GM06990 (cell line): ENCODE data around the gene ANKRD40.

Source experiments
- DNase-seq: peaks from one replicate; pipeline ENCODE4 v3.0.0-alpha.2; 2011; ENCODE audit not compliant: insufficient read length; ENCODE audit errors: extremely low read depth
- H3K27me3 ChIP-seq: replicated peaks from 2 replicates; pipeline ENCODE4 v1.6.0; 2011; ENCODE audit warnings: low read length; ENCODE audit not compliant: control insufficient read depth, insufficient read depth
- H3K36me3 ChIP-seq: 2 replicates; pipeline ENCODE4 v1.5.1; 2011; ENCODE audit warnings: low read length; ENCODE audit not compliant: control insufficient read depth, insufficient read depth
- H3K4me3 ChIP-seq: replicated peaks from 2 replicates; pipeline ENCODE4 v1.5.1; 2011; ENCODE audit warnings: low read depth, mild to moderate bottlenecking, control low read depth, low read length
- CTCF ChIP-seq: IDR thresholded peaks from 2 replicates; pipeline ENCODE4 v1.5.1; 2011; ENCODE audit warnings: low read length, control low read depth, mild to moderate bottlenecking, inconsistent platforms; ENCODE audit not compliant: insufficient read depth, poor library complexity, severe bottlenecking

Gene ANKRD40

GRCh38 chr17:50672071-50672470 lies 35.6 kb downstream of the ANKRD40 start:
- no peak for DNase-seq
- Histone ChIP-seq H3K4me3 (no peak overlapping the region), H3K27me3 (no peaks in the 10 kb centered on the region; the same call in 1 of the 2 replicates), H3K36me3 (no peaks in the 10 kb centered on the region)
- no peak for TF ChIP-seq CTCF

- no peak overlapping the region for H3K4me3 ChIP-seq
- H3K27me3 ChIP-seq: peaks cover 1% of the 10 kb centered on the region; the same call in 1 of the 2 replicates
- no peak for TF ChIP-seq CTCF
- no peaks in the 10 kb centered on the region for H3K36me3 ChIP-seq
- no peak for DNase-seq
These were observed 38.7 kb downstream of the ANKRD40 start for GRCh38 chr17:50668838-50669581.

GRCh38 chr17:50668025-50668837 lies 39.5 kb downstream of the ANKRD40 start:
- TF ChIP-seq CTCF: no peak
- Histone ChIP-seq H3K36me3 (no peaks in the 10 kb centered on the region), H3K27me3 (peaks cover 1% of the 10 kb centered on the region; the same call in 1 of the 2 replicates), H3K4me3 (no peak overlapping the region)
- no peak for DNase-seq

GRCh38 chr17:50667259-50668024 lies 40.3 kb downstream of the ANKRD40 start:
- H3K4me3 ChIP-seq: no peak overlapping the region
- peaks cover 1% of the 10 kb centered on the region; the same call in 1 of the 2 replicates for H3K27me3 ChIP-seq
- no peak for DNase-seq
- H3K36me3 ChIP-seq: no peaks in the 10 kb centered on the region
- no peak for TF ChIP-seq CTCF

- TF ChIP-seq CTCF: no peak
These were observed 41.4 kb downstream of the ANKRD40 start for GRCh38 chr17:50666316-50666715.

More at GRCh38 chr17:50666316-50666715, 41.4 kb downstream of the ANKRD40 start:
- no peaks in the 10 kb centered on the region for H3K36me3 ChIP-seq
- no peak overlapping the region for H3K4me3 ChIP-seq
- no peak for DNase-seq
- peaks cover 1% of the 10 kb centered on the region; the same call in 1 of the 2 replicates for H3K27me3 ChIP-seq
